A549 (cell line): Measurements from ENCODE around the gene LDLRAD4.

ENCODE experiments used
- EP300 ChIP-seq, 2 experiments: fragments of >200 bp; sonication (Bioruptor Twin); formaldehyde crosslinking; IDR thresholded peaks; 2 replicates in 1 of 2; 3 replicates in 1 of 2; pipeline ENCODE4 v1.6.1; 2016 to 2017
- FOSL2 ChIP-seq, 2 experiments: fragments of 450-650 bp in 1 of 2; fragments of >200 bp in 1 of 2; sonication (Bioruptor Twin) in 1 of 2; formaldehyde crosslinking; IDR thresholded peaks; 2 replicates each; pipeline versions ENCODE4 v1.5.0 to v1.6.1; 2016 to 2020; ENCODE audit warnings: mild to moderate bottlenecking in 1 of 2, moderate library complexity in 1 of 2
- HMGXB4 ChIP-seq: fragments of 250-450 bp; sonication (Bioruptor Pico); IDR thresholded peaks from 2 replicates; pipeline ENCODE4 v1.5.0; 2021; ENCODE audit warnings: mild to moderate bottlenecking, moderate library complexity, borderline replicate concordance
- JUN ChIP-seq, 2 experiments: fragments of >200 bp; sonication (Bioruptor Twin); formaldehyde crosslinking; IDR thresholded peaks; 2 replicates in 1 of 2; 3 replicates in 1 of 2; pipeline ENCODE4 v1.6.1; 2016 to 2017
- JUNB ChIP-seq: fragments of >200 bp; sonication (Bioruptor Twin); formaldehyde crosslinking; IDR thresholded peaks from 2 replicates; pipeline ENCODE4 v1.6.1; 2016
- KDM1A ChIP-seq: fragments of 200-600 bp; sonication (generic); IDR thresholded peaks from 2 replicates; pipeline ENCODE4 v1.6.1; 2016; ENCODE audit warnings: low read depth, mild to moderate bottlenecking
- NR3C1 ChIP-seq: fragments of >200 bp; sonication (Bioruptor Twin); formaldehyde crosslinking; IDR thresholded peaks from 3 replicates; pipeline ENCODE4 v1.6.1; 2017
- POLR2A ChIP-seq: IDR thresholded peaks from 2 replicates; pipeline ENCODE4 v1.6.1; 2012; ENCODE audit warnings: mild to moderate bottlenecking, low read length
- POLR2AphosphoS2 ChIP-seq: conservative IDR thresholded peaks from 2 replicates; pipeline ENCODE4 v1.6.1; 2012; ENCODE audit warnings: low read length, improper control_type of control experiment, inconsistent platforms
- SMC3 ChIP-seq: fragments of >200 bp; sonication (Bioruptor Twin); formaldehyde crosslinking; IDR thresholded peaks from 3 replicates; pipeline ENCODE4 v1.6.1; 2018; ENCODE audit warnings: inconsistent platforms
- TF ChIP-seq, protein P1 (sequence below): fragments of >200 bp; sonication (Bioruptor Twin); formaldehyde crosslinking; IDR thresholded peaks from 3 replicates; pipeline ENCODE4 v1.5.1; 2016
- TF ChIP-seq, protein P2 (sequence below): fragments of 150-350 bp; IDR thresholded peaks from 2 replicates; pipeline ENCODE4 v1.6.1; 2014; ENCODE audit warnings: low read depth, mild to moderate bottlenecking, low read length

- TF ChIP-seq NR3C1 = no peak
- TF ChIP-seq, protein P1, sequence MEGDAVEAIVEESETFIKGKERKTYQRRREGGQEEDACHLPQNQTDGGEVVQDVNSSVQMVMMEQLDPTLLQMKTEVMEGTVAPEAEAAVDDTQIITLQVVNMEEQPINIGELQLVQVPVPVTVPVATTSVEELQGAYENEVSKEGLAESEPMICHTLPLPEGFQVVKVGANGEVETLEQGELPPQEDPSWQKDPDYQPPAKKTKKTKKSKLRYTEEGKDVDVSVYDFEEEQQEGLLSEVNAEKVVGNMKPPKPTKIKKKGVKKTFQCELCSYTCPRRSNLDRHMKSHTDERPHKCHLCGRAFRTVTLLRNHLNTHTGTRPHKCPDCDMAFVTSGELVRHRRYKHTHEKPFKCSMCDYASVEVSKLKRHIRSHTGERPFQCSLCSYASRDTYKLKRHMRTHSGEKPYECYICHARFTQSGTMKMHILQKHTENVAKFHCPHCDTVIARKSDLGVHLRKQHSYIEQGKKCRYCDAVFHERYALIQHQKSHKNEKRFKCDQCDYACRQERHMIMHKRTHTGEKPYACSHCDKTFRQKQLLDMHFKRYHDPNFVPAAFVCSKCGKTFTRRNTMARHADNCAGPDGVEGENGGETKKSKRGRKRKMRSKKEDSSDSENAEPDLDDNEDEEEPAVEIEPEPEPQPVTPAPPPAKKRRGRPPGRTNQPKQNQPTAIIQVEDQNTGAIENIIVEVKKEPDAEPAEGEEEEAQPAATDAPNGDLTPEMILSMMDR = no peak
- TF ChIP-seq POLR2A = no peak
- no peak for TF ChIP-seq JUN (IDR thresholded peaks at IDR 0.05)
- TF ChIP-seq POLR2AphosphoS2 = no peak
- no peak for TF ChIP-seq SMC3
- TF ChIP-seq KDM1A = no peak
- TF ChIP-seq, protein P2, sequence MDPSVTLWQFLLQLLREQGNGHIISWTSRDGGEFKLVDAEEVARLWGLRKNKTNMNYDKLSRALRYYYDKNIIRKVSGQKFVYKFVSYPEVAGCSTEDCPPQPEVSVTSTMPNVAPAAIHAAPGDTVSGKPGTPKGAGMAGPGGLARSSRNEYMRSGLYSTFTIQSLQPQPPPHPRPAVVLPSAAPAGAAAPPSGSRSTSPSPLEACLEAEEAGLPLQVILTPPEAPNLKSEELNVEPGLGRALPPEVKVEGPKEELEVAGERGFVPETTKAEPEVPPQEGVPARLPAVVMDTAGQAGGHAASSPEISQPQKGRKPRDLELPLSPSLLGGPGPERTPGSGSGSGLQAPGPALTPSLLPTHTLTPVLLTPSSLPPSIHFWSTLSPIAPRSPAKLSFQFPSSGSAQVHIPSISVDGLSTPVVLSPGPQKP = no peak
- no peak for TF ChIP-seq EP300 (IDR thresholded peaks at IDR 0.05)
- no peak for TF ChIP-seq FOSL2 (IDR thresholded peaks at IDR 0.05)
- TF ChIP-seq FOSL2 (CRISPR knock-in tag; IDR thresholded peaks at IDR 0.05) = no peak
- TF ChIP-seq HMGXB4 = no peak
- TF ChIP-seq JUNB = no peak
These were observed 42.8 kb upstream of the LDLRAD4 start for GRCh38 chr18:13175754-13176210.
